Lower lobe of right lung (tissue), 2 donors: ENCODE measurements around the gene EBLN2. TPM values are rescaled to one million over a fixed set of nuclear protein-coding genes. Genes with fewer than 3 reads are reported as not detected.

Experiments used
- ATAC-seq, 2 donors: fragments of 200-7000 bp; cut with Tn5 transposase; one replicate each; pipeline ENCODE4 v1.9.1; 2020 to 2022; ENCODE audit warnings: mild to moderate bottlenecking in 2 of 2, moderate library complexity in 2 of 2
- DNase-seq: peaks from one replicate; pipeline ENCODE4 v3.0.0-alpha.2; 2020
- H3K27ac ChIP-seq: fragments of 200-600 bp; one replicate; pipeline ENCODE4 v1.8.0; 2022
- H3K27me3 ChIP-seq: fragments of 200-600 bp; one replicate; pipeline ENCODE4 v1.8.0; 2022; ENCODE audit warnings: low read depth
- H3K36me3 ChIP-seq: fragments of 200-600 bp; one replicate; pipeline ENCODE4 v1.8.0; 2022; ENCODE audit warnings: mild to moderate bottlenecking
- H3K4me1 ChIP-seq: fragments of 200-600 bp; one replicate; pipeline ENCODE4 v1.8.0; 2022
- H3K4me3 ChIP-seq: fragments of 200-600 bp; one replicate; pipeline ENCODE4 v1.8.0; 2022; ENCODE audit warnings: mild to moderate bottlenecking
- H3K9me3 ChIP-seq: fragments of 200-600 bp; one replicate; pipeline ENCODE4 v1.8.0; 2022
- CTCF ChIP-seq: fragments of 200-600 bp; IDR thresholded peaks from one replicate; pipeline ENCODE4 v1.8.0; 2022; ENCODE audit warnings: antibody characterized with exemption, mild to moderate bottlenecking
- intact Hi-C: fragments of 100-400 bp; cut with DNase I; formaldehyde crosslinking; loops from one replicate; pipeline ENCODE4 v1.11.0; 2022
- long read RNA-seq: library from polyadenylated mRNA; unstranded; transcript quantifications from one replicate; pipeline ENCODE4 v2.0.0, GENCODE V29; 2021
- total RNA-seq: library from RNA; stranded (reverse); fragmentation: NEBNext Ultra II Directional; extraction: Animal tissue kit (Norgen Biotek cat#: 25700); gene quantifications from one replicate; pipeline ENCODE4 v1.2.1, GENCODE V29; 2021
- donor health status: DM: no; HTN: yes; CAD: no; lungs with severe emphysema.

The EBLN2 gene
- 3.6 TPM for total RNA-seq
- long read RNA-seq, partial matches to known transcripts: 0 of 2 reads
- long read RNA-seq, other reads (novel, unspliced or antisense): 0 of 2 reads

GRCh38 chr3:73061416-73061815 lies at the start of gene EBLN2:
Gene EBLN2, plus strand, starts transcription at chr3:73061659. Its CDS starts 423 bp downstream, at chr3:73062082.
- H3K36me3 ChIP-seq: peaks cover 49% of the 10 kb centered on the region

DNA sequence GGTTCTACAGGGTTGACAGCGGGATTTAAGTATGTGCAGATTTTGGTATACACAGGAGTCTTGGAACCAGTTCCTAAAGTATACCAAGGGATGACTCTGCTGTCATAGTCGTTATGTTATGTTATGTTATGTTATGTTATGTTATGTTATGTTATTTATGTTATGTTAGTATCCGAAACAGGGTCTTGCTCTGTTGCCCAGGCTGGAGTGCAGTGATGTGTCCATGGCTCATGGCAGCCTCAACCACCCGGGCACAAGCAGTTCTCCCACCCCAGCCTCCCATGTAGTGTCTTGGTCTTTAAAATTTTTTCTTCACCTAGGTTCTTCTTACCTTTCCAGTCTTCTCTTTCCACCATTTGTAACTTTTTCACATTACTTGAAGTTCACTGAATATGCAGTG lies 43.2 kb upstream of the EBLN2 start:
- DNase-seq (no peak), ATAC-seq (no peak)
- peaks cover 4% of the 10 kb centered on the region for H3K36me3 ChIP-seq
- intact Hi-C loops: no loop called here
- no peaks in the 10 kb centered on the region for H3K27me3 ChIP-seq
- no peaks in the 10 kb centered on the region for H3K9me3 ChIP-seq
- no peak overlapping the region for H3K4me3 ChIP-seq
- H3K27ac ChIP-seq: no peak overlapping the region
- H3K4me1 ChIP-seq: peaks cover 14% of the 10 kb centered on the region
- no peak for TF ChIP-seq CTCF

More at GRCh38 chr3:73061416-73061815, at the start of gene EBLN2:
- Histone ChIP-seq H3K27ac (no peak within 1 kb of the TSS), H3K9me3 (no peaks in the 10 kb centered on the region), H3K4me1 (peaks cover 3% of the 10 kb centered on the region), H3K27me3 (no peaks in the 10 kb centered on the region), H3K4me3 (no peak within 1 kb of the TSS)
- DNase-seq (no peak), ATAC-seq (peak in 1 of 2 donors; percentile 21)
- no peak for TF ChIP-seq CTCF
- intact Hi-C loops: loop anchor here (10.0 kb wide), 1 partner anchor 127 kb away; no protein-coding TSS in a partner anchor

- peaks cover 14% of the 10 kb centered on the region for H3K4me1 ChIP-seq
- ATAC-seq (no peak), DNase-seq (no peak)
- H3K27me3 ChIP-seq: no peaks in the 10 kb centered on the region
- H3K4me3 ChIP-seq: no peak overlapping the region
- peaks cover 4% of the 10 kb centered on the region for H3K36me3 ChIP-seq
- H3K27ac ChIP-seq: no peak overlapping the region
- no peak for TF ChIP-seq CTCF
- no peaks in the 10 kb centered on the region for H3K9me3 ChIP-seq
- intact Hi-C loops: no loop called here
Measured at GRCh38 chr3:73018790-73019441, 42.5 kb upstream of the EBLN2 start.

DNA sequence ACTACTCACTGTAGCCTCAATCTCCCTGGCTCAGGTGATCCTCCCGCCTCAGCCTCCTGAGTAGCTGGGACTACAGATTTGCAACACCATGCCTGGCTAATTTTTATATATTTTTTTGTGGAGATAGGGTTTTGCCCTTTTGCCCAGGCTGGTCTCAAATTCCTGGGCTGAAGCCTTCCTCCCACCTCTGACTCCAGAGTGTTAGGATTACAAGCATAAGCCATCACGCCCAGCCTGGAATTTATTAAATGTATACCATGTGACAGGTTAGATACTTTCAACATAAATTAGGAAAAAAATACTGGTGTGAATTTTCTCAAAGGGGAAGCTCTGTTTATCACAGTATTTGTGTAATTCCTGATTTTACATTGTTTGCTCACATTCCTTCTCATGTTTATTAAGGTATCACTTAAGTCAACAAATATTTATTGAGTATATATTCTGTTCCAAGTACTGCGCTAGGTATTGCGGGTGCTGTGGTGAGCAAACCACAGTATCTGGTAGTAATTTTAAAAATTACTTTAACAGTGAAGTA lies 40.1 kb upstream of the EBLN2 start:
- TF ChIP-seq CTCF: no peak
- intact Hi-C loops: no loop called here
- no peak overlapping the region for H3K27ac ChIP-seq
- H3K4me3 ChIP-seq: no peak overlapping the region
- H3K36me3 ChIP-seq: peaks cover 4% of the 10 kb centered on the region
- H3K4me1 ChIP-seq: peaks cover 28% of the 10 kb centered on the region
- no peaks in the 10 kb centered on the region for H3K9me3 ChIP-seq
- no peaks in the 10 kb centered on the region for H3K27me3 ChIP-seq
- no peak for ATAC-seq
- DNase-seq: no peak

DNA sequence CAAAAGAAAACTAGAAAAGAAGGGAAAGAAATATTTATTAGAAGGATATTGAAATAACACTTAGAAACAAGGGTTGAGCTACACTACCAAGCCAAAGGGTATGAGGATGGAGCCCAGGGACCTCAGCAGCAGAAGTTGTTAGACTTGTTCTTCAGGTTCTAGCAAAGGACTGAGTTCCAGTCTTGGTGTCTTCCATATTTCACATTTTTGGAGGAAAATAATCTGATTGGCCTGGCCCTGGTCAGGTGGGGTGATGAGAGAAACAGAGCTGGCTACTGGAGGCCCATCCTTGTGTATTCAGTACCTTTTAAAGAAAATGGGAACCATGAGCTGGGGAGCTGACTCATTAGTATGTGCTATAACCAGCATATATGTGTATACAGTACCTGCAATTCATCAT lies 36.6 kb upstream of the EBLN2 start:
- no peak overlapping the region for H3K27ac ChIP-seq
- ATAC-seq: peak in 1 of 2 donors; percentile 33

More for the DNA sequence above, 36.6 kb upstream of the EBLN2 start:
- intact Hi-C loops: no loop called here
- Histone ChIP-seq H3K27me3 (no peaks in the 10 kb centered on the region), H3K4me3 (no peak overlapping the region), H3K9me3 (no peaks in the 10 kb centered on the region), H3K36me3 (no peaks in the 10 kb centered on the region), H3K4me1 (peaks cover 33% of the 10 kb centered on the region)
- no peak for TF ChIP-seq CTCF
- no peak for DNase-seq
